HG03108 (cell line): ENCODE measurements around the gene ARID1B.
"Not testable (repeated sequence)": the region's sequence is repeated elsewhere in the genome, so short reads cannot be mapped to it uniquely, and the experiment has no call there.

Experiments
- ATAC-seq: cut with Tn5 transposase; IDR thresholded peaks from one replicate; pipeline ENCODE4 v1.9.1; 2021; ENCODE audit warnings: moderate library complexity; ENCODE audit not compliant: unreplicated experiment

The ARID1B gene

DNA sequence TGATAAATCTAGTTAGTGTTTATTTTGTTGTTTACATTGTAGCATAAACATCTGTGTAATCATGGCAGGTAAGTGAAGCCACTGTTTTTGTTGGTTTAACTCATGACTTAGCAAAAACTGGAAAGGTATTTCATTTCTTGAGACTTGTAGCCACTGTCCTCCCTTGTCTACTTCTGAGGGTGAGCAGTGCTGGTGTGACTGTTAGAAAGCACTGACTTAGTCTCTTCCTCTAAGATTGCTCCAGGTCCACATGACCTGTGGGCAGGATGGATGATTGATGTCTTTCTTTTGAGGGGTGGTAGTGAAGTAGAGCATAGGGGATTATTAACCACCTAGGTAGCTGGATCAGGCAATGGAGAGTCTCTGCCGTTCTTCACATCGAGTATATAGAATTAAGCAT is 203.8 kb downstream of the ARID1B start:
- no peak for ATAC-seq

- no peak for ATAC-seq
These were observed 205.0 kb downstream of the ARID1B start for GRCh38 chr6:156982168-156982567.

GRCh38 chr6:156982864-156983263 is 205.7 kb downstream of the ARID1B start:
- not testable (repeated sequence) for ATAC-seq

DNA sequence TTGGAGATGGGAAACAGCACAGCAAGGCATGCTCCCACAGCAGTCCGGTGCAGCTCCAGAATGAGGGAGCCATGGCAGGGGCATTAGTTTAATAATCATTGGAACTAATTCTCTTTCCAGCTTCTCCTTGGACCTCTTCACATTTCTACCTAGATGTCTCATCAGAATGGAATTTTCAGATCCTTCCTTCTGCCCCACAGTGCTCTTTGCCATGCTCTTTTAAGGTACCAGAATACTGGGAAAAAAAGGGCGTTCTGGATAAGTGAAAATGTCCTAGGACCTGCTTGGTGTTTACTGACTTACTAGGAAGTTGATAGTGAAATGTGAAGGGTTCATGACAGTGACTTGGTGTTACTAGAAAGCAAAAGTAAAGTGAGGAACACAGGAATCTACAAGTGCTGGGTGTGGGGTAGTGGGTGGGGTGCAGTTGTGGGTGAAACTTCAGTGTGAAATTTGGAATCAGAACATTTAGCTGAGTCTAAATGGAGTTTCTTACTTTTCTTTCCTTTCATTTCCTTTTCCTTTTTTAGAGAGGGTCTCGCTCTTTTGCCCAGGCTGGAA is 207.1 kb downstream of the ARID1B start:
- no peak for ATAC-seq

- no peak for ATAC-seq
These were observed 208.1 kb downstream of the ARID1B start for GRCh38 chr6:156985309-156985708.

DNA sequence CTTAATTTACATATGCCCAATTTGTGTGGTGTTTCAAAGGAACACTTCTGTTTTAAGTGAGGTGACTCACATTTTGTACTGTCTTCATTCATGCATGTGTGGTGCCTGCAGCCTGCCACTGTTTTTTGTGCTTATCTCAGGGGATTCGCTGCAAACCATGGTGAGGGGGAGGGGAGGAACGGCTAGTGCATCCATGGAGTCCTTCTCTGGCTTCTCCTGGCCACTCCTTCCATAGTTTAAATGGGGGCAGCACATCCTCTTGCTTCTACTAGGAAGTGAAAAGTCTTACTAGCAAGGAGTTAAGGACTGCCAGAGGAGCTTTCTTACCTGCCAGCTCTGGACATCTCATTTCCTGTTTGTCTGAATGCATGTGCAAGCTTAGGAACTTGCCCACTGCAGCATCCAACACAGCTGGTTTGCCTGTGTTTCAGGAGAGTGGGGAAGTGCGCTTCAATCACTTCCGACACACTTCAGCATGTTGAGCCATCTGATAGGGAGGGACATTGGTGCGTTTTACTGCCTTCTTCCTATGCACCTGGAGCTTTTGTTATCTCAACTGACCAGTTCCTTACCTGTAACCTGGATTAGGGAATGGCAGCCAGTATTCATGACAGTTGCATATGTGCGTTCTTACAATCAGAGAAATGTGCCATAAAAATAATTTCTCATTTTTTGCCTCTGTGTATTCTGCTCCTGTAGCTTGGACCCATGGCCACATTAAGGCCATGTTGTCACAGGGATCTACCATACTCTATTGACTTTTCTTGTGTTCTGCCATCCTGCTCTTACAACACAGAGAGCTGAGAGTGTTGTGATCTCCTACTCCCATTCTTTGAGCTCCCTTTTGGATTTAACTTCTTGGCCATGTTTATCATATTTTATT is 211.3 kb downstream of the ARID1B start:
- ATAC-seq = peak; percentile 81

DNA sequence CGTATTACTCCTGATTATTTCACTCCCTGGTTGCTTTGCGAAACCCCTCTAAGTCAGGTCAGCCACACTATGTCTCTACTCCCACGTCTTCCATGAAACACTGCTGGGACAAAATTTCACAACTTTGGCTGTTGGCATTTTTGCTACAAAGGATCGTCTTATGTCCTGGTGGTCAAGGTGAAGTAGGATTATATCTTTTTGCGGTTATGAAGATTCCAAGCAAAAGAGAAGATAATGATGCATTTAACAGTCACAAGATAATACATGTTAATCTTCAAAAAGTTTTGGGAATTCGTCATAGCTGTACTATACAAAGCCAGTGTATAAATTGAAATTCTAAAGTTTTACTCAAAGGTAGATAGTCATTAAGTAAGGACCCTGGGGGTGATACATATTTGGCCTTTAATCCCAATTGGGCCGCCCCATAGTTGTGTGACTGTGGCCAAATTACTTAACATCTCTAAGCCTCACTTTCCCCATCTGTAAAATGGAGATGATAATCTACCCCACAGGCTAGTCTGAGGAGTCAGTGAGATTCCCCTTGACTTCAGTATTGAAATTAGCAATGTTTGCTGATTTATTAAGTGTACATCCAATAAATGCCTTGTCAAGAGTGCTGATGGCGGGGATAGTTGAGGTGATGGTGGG is 212.1 kb downstream of the ARID1B start:
- no peak for ATAC-seq

GRCh38 chr6:156992020-156992804 is 215.0 kb downstream of the ARID1B start:
- ATAC-seq = no peak

- no peak for ATAC-seq
These were observed 216.5 kb downstream of the ARID1B start for GRCh38 chr6:156993713-156994112.

DNA sequence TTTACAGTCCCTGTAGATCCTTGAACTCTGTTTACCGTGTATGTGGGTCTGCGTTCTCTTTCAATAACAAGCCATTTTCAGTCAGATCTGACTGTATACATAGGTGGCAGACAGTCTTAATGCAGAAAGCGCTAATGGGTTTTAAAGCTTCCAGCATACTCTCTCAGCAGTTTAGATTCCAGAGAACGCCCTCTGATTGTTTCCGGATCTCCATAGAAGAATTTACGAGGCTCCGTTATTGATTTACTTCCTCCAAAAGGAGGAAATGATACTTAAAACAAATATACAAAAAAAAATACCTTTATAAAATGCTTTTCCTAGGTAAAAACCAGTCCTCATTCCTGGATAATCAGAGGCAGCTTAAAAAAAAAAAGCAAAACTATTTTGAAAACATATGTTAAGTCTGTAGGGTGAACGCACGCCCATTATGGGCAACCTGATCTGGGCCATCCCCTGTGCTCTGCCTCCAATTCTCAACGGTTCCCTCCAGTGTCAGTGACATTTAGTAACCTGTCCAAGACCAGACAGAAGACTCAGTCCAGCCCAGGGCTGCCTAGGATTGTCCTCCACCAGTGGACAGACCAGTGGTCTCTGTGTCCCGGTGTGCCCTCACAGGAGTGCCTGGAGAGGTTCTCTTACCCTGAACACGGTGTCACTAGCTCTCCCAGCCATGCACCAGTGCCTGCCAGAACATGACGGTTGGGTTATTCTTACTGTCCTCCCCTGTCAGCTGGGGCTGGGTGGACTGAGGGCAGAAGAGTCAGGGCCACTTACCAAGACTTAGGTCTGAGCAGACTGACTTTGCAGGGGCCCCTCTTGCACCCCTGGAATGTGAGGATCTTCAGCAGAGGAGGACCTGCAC is 217.3 kb downstream of the ARID1B start:
- no peak for ATAC-seq

- ATAC-seq = no peak
These were observed 218.3 kb downstream of the ARID1B start for GRCh38 chr6:156995502-156995901.

- ATAC-seq = no peak
These were observed 219.1 kb downstream of the ARID1B start for GRCh38 chr6:156996265-156996664.

- ATAC-seq = no peak
These were observed 221.7 kb downstream of the ARID1B start for GRCh38 chr6:156998794-156999330.

DNA sequence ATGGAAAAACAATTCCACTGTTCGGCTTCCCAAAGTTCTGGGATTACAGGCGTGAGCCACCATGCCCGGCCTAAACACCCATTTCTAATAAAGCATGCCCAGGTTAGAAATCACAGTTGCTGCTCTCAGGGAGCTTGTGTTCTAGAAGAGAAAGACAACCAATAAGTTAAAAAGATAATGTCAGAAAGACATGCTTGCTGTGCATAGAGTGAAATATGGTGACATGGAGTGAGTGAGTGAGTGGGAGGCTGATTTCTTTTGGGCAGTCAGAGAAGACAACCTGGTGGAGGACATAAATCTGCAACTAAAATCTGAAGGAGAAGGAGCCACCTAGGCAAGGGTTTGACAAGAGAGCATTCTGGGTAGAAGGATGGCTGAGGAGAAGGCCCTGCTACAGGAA is 222.6 kb downstream of the ARID1B start:
- no peak for ATAC-seq

DNA sequence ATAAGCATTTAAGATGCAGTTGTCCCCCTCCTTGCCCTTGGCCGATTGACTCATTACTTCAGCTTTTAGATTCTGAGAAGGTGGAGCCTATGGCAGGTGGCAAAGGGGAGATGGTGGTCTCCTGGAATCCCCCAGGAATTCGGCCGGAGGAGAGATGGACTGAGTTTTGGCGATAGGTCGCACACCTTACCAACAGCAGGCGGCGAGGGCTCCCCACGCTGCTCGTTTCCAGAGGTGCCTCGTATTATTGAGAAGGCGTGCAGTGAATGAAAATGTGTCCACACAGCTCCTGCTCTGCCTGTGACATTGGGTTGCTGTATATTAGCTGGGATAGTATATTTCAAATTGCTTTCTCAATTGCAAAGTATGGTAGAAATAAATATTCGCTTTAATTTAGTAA is 224.5 kb downstream of the ARID1B start:
- no peak for ATAC-seq

DNA sequence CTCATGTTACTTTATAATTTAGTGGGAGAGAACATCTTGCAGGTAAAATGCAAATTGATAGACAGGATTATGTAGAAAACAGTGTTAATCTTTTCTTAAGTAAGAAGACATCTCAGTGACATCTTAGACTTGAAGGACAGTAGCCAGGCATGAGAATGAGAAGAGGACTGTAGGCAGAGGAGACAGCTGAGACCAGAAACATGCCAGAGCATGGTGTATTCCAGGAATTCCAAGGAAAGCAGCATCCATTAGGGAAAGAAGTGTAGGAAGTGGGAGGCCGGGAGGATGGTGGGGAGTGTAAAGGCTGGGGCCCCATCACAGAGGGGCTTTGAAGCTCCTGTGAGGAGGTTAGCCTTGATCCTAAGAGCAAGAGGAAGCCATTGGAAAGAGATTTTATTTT is 225.6 kb downstream of the ARID1B start:
- ATAC-seq = no peak

DNA sequence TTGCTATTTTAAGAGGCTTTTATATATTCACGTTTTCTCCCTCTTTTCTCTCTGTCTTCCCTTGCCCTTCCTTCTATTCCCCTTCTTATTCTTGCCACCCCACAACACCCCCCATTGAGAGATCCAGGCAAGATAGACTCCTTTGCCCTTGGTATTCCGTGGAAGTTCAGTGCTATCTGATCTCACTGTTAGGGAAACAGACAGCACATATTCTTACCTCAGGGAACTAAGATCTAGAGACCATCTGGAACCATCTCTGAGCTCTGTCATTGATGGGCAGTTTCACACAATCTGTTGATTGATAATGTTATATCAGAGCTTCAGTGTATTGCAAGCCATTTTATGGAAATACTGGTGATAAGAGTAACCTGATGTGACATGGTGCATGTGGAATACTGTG is 228.8 kb downstream of the ARID1B start:
- ATAC-seq = no peak

DNA sequence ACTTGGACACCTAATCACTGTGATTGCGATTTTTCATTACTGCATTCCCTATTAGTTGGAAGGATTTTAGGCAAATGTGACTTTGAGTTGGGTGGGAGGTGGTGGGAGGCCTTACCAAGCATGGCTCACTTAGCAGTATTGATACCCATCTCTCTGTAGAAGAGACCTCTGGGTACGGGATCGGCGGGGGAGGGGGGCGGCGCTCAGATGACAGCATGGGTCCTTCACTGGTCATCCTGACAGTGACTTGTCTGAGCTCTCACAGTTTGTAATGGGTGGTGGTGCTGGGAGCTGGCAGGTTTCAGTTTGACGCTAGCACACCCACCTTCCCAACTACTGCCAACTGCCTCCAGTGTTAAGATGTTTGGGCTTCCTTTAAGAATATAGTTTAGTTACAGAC is 231.4 kb downstream of the ARID1B start:
- ATAC-seq = no peak

- no peak for ATAC-seq
These were observed 235.2 kb downstream of the ARID1B start for GRCh38 chr6:157012355-157012754.

DNA sequence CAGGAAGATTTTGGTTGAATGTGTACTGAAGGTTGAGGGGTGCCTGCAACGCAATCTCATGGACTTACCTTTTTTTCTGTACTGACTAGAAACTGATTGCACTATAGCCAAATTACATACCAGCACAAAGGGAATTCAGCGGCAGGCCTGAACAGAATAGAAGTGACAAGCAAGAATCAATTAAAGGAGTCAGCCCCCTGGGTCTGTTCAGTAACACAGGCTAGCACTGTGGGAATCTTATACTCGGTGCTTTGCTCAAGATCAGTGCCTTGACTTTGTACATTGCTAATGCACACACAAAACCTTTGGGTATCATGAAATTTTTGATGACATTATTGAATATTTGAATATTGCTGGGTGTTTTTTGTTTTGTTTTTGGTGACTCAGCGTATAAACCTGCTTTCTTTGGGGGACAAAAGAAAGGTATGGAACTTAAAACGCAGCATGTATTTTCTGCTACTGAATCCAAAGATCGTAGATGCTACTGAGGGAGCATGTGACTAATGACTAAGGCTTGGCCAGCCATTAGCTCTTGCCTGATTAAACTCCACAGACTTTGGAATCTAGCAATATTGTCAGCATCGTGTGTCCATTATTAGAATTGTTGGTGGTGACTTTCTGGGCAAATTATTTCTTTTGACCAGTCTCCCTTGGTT is 236.6 kb downstream of the ARID1B start:
- ATAC-seq = no peak
